GM11168 (cell line): ENCODE results near the gene DZIP3.
"Not testable (repeated sequence)": the region's sequence is repeated elsewhere in the genome, so short reads cannot be mapped to it uniquely, and the experiment has no call there.

Experiments
- in situ Hi-C: fragments of 300-500 bp; cut with MboI; formaldehyde crosslinking; loops from one replicate; pipeline ENCODE4 v1.12.0; 2022; ENCODE audit warnings: low sequenced_read_pairs; ENCODE audit not compliant: unreplicated experiment

Gene DZIP3

GRCh38 chr3:108672701-108673100 lies 83.2 kb downstream of the DZIP3 start:
- in situ Hi-C loops: loop anchor here (5.0 kb wide), 1 partner anchor 245 kb away; no protein-coding TSS in a partner anchor

DNA sequence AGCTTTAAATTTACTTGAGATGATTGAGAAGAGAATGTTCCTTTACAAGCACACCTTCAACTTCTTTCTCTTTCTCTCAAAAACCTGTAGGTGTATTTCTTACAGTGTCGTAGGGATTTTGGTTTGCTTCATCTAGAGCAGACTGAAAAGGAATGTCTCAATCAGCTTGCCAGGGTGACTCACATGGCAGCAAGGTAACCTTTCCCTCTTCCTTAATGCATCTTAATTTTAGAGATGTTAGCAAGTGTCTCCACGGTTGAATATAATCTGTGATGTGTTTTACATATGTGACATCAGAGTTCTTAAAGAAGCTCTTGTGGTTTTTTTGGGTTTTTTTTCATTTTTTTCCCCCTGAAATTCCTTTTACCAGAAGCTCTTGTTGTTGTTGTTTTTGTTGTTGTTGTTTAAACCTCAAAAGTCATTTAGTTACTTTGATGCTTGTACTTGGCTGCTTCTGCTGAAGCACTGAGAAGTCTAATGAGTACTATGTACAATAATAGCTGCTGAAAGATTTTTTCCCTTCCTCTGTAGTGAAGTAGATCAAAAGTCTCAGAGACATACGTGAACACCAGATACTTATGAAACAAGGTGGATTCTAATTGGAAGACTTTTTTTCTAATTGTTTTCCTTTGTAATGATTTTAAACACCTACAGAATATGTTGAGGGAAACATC lies 84.6 kb downstream of the DZIP3 start:
- in situ Hi-C loops: loop anchor here (5.0 kb wide), 1 partner anchor 243 kb away; no protein-coding TSS in a partner anchor

- in situ Hi-C loops: no loop called here
Measured at GRCh38 chr3:108677811-108678210, 88.3 kb downstream of the DZIP3 start.

GRCh38 chr3:108692286-108692685 lies 102.8 kb downstream of the DZIP3 start:
- in situ Hi-C loops: not testable (repeated sequence)

- in situ Hi-C loops: no loop called here
Measured at GRCh38 chr3:108698461-108698860, 108.9 kb downstream of the DZIP3 start.

DNA sequence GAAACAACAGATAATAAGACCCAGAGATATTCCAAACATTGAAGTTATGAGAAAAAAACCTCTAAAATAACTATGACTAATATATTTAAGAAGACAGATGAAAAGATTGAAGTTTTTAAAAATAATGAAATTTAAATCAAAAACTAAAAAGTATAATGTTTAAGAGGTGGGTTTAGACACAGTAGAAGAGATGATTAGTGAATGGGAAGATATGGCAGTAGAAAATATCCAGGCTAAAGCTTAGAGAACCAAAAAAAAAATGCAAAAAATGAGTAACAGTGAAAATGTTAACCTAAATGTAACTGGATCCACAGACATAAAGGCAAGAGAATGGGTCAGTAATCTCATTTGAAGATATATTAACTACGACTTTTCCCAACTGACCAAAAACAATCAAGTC lies 115.5 kb downstream of the DZIP3 start:
- in situ Hi-C loops: no loop called here

GRCh38 chr3:108713009-108713516 lies 123.5 kb downstream of the DZIP3 start:
- in situ Hi-C loops: no loop called here

GRCh38 chr3:108713816-108714215 lies 124.3 kb downstream of the DZIP3 start:
- in situ Hi-C loops: no loop called here

DNA sequence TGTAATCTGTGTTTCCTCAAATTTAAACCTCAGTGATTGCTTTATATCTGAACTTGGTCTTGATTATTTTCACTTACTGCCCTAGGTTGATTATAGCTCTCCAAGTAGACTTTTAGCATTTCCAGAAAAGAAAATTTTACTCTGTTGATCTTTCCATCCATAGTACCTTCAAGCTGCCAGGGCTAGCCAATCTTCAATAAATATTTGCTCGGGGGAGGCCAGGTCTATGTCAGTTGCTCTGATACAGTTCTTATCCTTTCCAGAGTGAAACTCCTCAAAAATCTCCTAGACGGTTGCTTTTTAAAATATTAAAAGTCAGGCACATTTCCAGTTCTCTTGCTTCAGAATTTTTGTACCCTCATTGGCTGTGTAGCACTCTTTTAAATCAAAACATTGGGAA lies 128.9 kb downstream of the DZIP3 start:
- in situ Hi-C loops: no loop called here

DNA sequence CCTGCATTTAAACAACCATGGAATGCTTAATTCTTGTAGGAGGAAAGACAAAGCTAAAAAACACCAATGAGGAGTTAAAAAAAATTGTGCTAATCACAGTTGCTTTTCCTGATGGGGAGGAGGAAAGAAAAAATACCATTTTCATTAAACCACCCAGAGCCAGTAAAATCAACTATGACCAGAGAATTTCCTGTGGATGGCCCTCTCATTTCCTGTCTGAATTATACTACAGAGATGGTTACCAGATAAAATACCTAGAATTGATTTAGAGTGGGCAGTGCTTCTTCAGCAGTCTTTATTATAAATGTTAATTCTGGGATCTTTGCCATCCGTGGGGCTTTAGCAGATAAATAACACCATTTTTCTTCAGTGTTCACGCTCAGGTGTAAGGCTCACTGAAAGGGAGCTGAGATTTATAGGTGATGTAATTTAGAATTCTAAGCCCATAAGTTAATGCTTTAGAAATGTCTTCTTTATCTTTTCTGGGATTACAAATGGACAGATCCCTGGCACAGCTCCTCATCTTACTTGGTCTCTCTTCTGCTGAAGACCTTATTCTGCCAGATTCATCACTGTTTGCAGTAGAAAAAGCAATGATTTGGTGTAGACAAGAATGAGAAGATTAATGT lies 129.8 kb downstream of the DZIP3 start:
- in situ Hi-C loops: no loop called here

DNA sequence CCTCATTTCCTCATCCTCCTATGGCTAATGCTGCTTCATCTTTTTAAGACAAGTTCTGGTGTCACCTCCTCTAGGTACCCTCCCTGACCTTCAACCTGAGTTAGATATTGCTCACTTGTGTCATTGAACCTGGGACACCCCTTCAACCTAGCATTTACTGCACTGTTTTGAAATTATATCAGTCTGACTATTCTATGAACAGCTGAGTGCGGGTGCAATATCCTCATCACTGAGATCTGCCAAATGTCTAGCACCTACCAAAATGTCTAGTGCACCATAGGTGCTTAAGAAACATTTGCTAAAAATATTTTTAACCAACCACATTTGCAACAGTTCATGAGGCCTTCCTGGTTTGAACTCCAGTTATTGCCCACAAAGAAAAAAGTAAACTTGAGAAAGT lies 133.2 kb downstream of the DZIP3 start:
- in situ Hi-C loops: no loop called here

- in situ Hi-C loops: no loop called here
Measured at GRCh38 chr3:108724101-108724500, 134.6 kb downstream of the DZIP3 start.

DNA sequence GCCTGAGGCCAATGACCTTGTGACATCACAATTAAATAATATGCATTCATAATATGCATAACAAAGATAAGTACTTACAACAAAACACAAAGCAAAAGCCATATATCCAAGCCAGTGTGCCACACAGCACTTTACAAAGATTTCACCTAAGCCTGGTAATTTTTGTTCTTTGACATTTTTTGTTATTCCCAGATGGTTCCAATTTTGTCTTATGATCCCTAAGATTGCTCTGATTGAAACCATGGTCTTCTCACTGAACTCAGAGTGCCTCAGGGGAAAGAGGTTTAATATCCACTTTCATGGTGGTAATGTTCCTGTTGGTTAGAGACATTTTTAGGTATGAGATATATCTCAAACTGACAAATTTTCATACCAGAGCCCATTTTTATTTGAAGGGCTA lies 138.6 kb downstream of the DZIP3 start:
- in situ Hi-C loops: no loop called here

- in situ Hi-C loops: no loop called here
Measured at GRCh38 chr3:108728934-108729333, 139.4 kb downstream of the DZIP3 start.

DNA sequence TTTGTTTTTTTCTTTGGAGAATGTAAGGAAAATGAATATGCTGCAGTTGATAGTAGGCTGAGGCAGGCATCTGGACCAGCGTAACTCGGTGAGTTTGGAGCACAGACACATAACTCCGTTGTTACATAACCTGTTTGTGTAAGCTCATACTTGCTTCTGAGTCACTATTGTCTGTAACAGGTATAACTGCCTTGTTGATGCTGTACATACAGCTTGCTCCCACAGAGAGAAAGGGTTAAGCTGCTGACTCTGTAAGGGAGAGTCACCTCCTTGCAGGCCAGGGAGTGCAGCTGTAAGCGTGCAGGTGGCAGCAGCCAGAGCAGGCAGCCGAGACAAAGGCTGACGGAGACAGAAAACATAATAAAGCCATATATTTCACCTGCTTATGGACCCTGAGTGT lies 147.3 kb downstream of the DZIP3 start:
- in situ Hi-C loops: no loop called here

DNA sequence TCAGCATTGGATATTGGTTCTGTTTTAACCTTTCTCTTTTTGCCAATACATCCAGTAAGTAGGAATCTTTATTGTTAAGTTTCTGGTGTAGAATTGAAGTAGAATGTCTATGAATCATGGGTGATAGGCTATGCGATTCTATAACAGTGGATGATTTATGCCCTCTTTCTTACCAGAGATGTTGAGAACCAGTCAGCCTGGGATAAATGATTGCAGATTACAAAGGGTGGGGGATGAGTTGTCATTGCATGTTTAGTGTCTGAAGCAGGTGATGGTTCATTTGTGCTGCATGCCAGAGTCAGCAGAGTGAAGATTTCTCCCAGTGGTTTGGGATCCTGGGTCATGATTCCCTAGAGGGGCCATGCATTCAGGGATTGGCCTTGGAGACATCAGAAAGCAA lies 153.4 kb downstream of the DZIP3 start:
- in situ Hi-C loops: no loop called here
